ENCODE data around the gene PTCD2.

DNA sequence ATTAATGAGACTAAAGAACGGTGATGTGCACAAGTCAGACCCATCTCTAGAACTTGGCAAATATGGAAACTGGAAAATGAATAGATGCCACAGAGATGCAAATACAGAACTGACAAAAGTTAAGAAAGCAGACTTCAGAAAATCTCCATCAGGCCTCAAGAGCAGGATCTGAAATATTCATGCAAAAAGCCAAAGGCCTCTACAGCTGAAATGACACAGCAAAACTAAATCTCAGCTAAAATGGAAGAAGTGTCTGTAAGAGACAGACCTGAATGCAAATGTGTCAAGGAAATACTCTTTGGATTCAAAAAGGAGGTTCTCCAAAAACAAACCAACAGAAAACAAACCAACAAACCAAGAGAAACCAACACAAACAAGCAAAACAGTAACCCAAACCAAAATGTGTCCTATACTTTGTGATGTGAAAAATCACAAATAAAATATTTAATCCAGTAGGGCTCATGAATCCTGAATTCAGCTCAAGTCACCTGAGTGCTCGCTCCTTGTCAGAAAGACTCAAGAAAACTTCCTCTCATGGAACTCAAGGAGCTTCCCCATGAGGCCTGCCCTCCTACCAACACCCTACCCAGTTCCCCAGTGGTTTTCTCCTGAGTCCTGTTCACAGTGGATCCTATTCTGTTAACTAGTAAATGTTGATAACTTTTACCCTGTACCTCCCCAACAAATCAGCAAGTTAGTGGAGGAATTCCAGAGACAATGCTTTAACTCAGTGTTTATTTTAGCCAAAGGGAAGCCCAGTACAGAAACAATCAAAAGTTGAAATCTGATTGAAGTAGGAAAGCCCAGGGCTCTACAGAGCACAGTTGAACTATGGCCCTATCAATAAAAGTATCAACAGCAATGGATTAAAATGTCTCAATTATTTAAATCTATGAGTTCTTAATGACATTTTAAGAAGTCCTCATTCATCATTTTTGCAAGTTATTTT, 14.7 kb upstream of the PTCD2 start:
- no peak for TF ChIP-seq POLR2A (IDR thresholded peaks at IDR 0.05; ENCODE audit: low read depth)
- TF ChIP-seq, protein P1, sequence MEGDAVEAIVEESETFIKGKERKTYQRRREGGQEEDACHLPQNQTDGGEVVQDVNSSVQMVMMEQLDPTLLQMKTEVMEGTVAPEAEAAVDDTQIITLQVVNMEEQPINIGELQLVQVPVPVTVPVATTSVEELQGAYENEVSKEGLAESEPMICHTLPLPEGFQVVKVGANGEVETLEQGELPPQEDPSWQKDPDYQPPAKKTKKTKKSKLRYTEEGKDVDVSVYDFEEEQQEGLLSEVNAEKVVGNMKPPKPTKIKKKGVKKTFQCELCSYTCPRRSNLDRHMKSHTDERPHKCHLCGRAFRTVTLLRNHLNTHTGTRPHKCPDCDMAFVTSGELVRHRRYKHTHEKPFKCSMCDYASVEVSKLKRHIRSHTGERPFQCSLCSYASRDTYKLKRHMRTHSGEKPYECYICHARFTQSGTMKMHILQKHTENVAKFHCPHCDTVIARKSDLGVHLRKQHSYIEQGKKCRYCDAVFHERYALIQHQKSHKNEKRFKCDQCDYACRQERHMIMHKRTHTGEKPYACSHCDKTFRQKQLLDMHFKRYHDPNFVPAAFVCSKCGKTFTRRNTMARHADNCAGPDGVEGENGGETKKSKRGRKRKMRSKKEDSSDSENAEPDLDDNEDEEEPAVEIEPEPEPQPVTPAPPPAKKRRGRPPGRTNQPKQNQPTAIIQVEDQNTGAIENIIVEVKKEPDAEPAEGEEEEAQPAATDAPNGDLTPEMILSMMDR (IDR thresholded peaks at IDR 0.05): no peak
- TF ChIP-seq POLR2AphosphoS5 (IDR thresholded peaks at IDR 0.05): no peak

Measured in esophagus muscularis mucosa (tissue), 3 donors.